IPS DF 4.7 (cell line): ENCODE data around the gene LRRTM2.
"Not testable (repeated sequence)": the region's sequence is repeated elsewhere in the genome, so short reads cannot be mapped to it uniquely, and the experiment has no call there.

Source experiments
- DNase-seq: peaks from one replicate; pipeline ENCODE4 v3.0.0-alpha.2; 2013; ENCODE audit warnings: low spot score; ENCODE audit errors: extremely low read depth

The LRRTM2 gene, protein sequence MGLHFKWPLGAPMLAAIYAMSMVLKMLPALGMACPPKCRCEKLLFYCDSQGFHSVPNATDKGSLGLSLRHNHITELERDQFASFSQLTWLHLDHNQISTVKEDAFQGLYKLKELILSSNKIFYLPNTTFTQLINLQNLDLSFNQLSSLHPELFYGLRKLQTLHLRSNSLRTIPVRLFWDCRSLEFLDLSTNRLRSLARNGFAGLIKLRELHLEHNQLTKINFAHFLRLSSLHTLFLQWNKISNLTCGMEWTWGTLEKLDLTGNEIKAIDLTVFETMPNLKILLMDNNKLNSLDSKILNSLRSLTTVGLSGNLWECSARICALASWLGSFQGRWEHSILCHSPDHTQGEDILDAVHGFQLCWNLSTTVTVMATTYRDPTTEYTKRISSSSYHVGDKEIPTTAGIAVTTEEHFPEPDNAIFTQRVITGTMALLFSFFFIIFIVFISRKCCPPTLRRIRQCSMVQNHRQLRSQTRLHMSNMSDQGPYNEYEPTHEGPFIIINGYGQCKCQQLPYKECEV

DNA sequence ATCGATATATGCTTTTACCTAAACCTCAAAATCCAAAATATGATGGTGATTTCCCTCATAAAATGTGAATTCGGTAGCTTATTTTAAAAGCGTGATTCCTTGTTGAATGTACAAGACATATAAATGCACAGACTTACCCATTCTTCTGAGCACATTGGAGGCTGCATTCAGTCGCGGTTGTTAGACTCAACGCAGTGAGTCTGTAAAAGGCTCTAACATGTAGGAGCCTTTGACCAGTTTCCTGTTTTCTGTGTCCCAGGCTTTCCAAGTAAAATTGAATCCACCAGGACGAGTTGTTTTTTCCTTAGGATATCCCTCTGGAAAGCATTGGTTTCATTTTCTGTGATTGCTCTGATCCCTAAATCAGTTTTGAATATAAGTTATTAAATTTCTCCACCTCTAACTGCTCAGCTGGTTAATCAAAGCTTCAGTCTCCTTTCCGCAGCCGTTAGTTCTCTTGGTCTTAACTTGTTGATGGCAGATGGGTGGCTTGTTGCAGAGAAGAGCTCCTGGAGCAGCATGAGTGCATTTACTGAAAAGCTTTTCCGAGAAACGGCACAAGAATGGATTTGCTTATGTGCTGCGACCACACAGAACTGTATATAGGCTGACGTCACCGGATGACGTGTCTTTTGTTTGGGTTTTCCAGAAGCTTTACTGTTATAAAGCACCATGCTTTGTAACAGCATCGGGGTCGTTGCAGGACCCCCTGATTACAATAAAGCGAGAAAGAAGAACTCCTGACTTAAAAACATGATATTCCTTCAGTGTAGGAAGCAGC is at the start of gene LRRTM2:
Gene LRRTM2 (minus strand): TSS at position 565 of the 781 bp plus-strand sequence. CDS start 424 bp downstream, at position 141.
- DNase-seq, result no peak

DNA sequence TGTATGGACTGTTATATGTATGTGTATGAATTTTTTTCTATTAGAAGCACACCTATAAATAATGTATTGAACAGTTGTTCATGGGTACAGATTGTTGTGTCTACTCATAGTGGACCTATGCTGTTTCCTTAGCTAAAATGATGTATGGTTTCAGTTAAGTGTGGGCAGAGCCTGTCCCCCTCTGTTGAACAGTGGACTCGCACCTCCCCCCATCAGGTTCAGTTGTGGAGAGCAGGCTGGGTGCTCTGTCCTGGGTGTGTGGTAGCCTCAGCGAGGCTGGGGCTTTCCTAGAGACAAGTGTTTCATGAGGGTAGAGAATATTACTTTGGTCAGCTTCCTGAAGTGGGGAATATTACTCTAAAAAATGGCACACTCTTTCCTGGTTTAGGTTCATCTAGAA is 47.4 kb upstream of the LRRTM2 start:
- DNase-seq, result no peak

DNA sequence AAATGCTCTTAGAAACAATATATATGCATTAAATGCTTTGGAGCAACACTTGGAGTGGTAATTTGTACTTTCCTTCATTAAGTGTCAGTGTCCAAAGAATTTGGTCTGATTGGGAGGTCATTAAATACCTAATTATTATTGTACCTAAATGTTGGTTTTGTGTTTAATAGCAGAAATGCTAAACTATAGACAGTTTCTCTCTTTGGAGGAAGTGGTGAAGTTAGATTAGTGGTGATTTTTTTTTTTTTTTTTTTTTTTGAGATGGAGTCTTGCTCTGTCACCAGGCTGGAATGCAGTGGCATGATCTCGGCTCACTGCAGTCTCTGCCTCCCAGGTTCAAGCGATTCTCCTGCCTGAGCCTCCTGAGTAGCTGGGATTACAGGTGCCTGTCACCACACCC is 46.2 kb upstream of the LRRTM2 start:
- DNase-seq, result not testable (repeated sequence)

DNA sequence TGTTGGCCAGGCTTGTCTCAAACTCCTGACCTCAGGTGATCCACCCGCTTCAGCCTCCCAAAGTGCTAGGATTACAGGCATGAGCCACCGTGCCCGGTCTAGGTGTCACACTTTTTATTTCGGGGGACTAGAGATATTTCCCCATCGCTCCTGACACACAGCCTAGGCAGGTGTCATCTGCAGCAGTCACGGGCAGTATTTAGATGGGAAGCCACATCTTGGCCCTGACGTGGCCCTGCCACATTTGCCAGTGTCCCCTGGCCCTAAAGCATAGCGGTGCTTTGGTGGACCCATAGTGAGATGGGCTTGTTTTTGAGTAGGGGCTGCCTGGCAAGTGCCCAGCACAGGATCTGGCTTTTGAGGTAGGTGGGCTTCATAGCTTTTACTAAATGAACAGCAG is 45.0 kb upstream of the LRRTM2 start:
- DNase-seq, result no peak

DNA sequence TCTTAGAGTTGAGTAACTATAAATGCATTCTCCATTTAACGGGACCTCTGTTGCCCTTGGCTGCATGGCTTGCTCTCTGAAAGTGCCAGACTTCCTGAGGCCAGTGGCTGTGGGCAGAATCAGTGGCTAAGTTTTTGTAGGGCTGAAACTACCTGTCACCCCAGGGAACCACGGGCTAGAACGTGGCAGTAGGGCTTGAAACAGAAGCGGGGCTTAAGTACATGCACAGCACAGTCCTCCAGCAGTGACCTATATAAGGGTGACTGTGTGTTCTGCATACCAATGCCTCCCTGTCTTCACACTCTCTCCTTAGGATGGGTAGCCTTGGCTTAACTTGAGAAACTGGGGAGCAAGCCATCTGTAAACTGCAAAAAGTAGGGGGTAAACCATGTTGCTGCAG is 43.6 kb upstream of the LRRTM2 start:
- DNase-seq, result no peak

DNA sequence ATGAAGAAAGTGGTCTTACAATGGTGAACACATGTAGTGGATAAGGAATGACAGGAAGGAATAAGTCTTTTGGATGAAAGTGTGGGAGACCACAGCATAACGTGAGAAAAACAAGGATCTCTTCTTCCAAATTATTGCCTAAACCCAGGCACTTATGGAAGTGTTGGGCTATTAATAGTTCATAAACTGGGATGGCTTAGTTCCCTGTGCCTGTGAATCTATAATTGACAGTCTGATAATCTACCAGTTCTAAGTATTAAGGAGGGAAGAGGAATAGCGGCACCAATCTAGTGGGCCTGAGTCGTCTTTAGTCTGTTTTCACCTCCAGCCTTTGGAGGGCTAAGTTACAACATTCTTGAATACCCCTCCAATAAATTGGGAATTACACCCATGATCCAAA is 39.2 kb upstream of the LRRTM2 start:
- no peak for DNase-seq

DNA sequence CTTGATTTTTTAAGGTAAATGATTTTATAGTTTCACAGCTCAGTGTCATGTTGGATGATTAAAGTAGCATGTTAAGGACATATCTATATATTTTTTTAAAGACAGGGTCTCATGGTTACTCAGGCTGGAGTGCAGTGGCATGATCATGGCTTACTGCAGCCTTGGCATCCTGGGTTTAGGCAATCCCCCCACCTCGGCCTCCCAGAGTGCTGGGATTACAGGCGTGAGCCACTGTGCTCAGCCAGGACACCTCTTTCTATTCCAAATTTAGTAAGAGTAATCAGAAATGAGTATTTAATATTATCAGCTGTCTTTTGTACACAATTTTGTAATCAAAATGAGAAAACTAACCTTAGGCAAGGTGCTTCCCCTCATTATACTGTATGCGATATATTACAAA is 38.6 kb upstream of the LRRTM2 start:
- no peak for DNase-seq

DNA sequence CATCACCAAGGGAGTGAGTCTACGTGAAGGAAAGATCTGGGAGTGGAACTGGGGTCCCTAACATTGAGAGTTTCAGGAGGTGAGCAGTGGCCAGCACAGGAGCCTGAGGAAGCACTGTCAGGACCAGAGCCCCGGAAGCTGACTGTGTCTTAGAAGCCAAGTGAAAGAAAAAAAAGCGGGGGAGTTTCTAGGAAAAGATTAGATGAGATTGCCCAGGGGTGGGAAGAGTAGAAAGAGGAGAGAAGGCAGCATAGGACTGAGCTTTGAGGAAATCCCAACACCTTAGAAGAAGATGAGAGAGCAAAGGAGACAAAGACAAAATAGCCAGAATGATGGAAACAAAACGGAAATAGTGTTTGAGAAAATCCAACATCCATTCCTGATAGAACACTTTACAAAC is 37.0 kb upstream of the LRRTM2 start:
- DNase-seq, result no peak

DNA sequence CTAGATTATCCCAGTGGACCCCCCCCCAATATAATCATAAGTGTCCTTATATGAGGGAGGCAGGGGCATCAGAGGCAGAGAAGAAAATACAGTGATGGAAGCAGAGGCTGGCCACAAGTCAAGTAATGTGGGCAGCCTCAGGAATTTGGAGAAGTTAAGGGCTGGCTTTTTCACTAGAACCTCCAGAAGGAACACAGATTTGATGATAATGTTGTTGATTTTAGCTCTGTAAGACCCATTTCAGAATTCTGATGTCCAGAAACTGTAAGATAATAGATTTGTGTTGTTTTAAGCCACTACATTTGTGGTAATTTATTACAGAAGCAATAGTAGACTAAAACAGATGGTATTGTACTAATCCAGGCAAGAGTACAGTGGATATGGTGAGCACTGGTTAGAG is 36.3 kb upstream of the LRRTM2 start:
- no peak for DNase-seq

DNA sequence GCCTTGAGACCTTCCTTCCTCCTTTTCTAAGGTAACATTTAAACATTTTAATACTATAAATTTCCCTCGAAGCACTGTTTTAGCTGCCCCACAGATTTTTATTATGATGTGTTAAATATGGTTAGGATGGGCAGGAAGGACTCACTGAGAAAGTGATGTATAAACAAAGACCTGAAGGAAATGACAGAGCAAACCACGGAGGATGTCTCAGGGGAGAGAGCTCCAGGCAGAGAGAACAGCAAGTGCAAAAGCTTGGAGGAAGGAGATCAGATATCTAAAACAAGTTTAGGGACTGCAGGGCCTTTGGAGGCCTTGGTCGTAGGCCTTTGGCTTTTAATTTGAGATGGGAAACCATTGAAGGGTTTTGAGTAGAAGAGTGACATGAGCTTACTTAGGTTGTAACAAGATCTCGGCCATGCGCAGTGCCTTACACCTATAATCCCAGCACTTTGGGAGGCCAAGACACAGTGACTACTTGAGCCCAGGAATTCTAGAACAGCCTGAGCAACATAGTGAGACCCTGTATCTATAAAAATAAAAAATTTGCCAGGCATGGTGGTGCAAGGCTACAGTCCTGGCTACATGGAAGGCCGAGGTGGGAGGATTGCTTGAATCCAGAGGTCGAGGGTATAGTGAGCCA is 35.5 kb upstream of the LRRTM2 start:
- no peak for DNase-seq

DNA sequence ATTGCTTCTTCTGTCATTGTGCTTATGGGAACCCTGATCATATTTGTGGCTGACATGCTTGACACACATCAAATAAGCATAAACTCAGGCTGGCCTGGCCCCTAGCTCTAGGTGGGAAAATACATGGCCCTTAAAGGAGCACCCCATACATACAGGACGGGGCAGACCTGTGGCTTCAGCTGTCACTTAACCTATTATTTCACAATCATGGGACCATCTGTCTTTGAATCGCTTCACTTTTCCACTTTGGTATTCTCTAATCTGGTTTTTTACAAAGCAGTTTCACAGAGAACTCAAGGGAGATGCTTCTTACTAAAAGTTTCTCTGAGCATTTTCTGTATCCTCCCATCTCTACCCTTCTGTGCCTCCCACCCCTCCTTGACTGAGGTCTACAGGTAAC is 34.6 kb upstream of the LRRTM2 start:
- DNase-seq, result no peak

DNA sequence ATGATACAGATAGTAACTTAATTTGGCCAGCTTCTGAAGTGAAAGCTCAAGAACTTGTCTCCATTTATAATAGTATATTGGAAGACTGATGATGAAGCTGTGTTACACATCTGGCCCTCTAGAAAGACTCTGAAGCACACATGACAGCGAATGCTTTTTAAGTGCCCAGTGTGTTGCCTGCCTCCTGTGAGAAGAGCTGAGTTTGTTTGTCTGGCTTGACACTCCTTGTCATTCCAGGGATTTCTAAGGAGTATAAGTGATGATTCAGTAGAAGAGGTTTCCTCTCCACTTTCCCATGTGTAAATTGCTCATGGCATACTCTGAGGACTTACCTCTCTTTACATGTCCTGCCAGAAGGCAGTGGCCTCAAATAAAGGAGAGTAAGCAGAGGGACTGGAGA is 30.4 kb upstream of the LRRTM2 start:
- no peak for DNase-seq

DNA sequence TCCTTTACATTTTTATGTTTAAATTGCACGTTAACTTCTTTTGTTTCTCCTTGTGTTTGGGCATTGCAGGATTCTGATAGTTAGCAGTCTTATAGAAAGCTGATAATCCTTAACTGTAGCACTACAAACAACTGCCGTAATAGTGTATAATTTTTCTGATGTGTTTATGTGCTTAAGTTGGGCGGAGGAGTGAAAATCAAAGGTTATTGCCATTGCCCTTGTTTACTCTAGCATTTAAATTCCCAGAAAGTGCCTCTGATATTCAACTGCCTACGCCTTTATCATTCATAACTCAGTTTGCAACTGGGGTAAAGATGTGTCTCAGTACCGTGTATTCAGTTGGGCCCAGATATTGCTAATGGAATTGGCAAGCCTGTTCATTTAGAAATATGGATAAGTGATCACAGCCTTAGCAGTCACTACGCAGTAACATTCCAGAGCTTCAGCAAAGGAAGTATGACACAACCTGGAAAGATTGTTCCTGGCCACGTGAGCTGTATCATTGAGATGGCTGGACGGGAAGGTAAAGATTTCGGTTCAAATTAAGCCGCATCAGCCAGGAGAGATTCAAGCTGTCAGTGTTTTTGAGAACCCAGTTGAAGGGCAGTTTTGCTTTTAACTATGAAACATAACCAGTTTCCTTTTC is 28.1 kb upstream of the LRRTM2 start:
- DNase-seq, result no peak

DNA sequence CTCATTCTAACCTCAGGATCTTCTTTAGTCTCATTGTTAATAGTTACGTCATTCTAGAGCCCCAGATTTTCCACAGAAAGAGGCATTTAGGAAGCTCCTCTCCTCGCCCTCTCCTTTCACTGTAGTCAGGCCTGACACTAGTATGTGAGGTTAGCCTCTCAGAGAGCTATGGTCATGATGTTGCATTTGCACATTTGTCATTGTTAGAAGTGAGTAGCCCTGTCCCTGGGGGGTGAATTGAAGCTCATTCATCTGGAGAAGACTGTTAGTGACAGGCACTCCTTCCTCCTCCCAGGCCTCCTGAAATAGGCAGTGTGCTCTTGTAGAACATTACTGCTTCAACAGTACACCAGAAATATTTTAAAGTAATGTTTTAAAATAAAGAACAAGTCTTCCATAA is 26.6 kb upstream of the LRRTM2 start:
- no peak for DNase-seq

DNA sequence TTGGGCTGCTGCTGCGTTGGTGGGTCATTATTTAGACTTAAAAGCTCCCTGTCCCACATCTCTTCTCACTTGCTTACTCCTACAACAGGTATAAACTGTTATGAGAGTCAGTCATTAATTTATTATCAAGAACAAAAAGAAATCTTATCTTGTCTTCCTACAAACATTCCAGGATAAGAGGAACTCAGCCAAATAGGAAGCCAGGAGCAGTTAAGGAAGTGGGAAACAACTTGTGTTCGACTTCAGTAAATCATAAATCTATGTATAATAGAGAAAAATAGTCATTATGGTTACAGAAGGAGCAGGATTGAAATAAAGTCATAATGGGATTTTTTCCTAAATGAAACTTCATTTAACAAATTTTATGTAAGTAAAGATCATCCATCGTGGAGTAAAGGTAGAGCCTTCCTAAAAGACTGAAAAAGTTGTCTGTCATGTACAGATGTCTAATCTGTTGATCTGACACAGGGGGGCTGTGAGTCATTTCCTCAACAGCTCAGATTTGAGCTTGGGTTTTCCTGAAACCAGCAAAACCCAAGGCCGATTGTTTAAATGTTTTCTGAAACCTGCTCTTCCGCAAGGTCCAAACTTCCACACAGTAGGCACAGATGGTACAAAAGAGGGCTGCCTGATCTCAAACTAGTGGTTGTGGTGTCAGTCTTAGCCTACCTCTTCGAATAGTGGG is 25.3 kb upstream of the LRRTM2 start:
- no peak for DNase-seq

DNA sequence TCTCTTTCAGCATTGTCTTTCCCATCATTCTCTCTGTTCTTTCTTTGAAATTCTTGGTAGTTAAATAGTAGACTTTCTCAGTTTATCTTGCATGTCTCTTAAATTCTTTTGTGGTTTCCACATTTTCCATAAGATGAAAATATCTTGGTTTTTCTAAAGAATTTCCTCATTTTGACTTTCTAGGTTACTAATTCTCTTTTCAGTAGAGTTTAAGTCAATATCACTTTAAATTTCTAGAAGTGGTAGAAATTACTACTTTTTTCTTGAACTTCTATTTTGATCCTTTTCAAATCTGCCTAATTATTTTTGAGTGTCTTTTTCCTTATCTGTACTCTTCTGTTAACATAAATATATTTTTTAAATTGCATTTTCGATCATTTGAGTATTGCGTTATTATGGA is 23.6 kb upstream of the LRRTM2 start:
- no peak for DNase-seq

DNA sequence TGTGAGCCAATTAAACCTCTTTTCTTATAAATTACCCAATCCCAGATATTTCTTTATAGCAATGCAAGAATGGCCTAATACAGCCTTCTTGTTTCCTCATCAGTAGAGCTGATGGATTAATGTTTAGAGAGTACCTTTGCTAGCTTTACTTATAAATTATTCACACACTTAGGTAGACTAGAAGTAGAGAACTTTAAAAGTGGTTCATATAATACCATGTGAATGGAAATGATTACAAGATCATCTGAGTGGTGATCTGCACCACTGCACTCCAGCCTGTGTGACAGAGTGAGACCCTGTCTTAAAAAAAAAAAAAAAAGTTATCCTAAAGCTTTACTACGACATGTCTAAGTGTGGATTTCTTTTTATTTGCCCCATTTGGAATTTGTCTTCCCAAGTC is 23.2 kb upstream of the LRRTM2 start:
- no peak for DNase-seq

DNA sequence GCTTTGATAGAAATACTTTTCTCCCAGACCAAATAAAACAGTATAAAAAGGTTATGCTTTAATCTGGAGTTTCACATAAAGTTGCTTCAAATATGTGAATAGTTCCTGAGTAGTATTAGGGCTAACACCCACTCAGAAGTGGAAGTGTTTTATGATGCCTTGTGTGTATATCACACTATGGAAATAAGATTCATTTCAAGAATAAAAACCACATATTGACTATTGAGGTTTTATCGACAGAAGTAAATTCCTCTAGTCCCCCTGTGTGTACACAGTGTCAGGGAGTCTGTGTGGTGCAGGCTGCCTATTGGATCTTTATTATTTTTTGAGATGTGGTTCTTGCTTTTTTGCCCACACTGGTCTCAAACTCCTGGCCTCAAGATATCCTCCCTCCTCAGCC is 20.8 kb upstream of the LRRTM2 start:
- no peak for DNase-seq

DNA sequence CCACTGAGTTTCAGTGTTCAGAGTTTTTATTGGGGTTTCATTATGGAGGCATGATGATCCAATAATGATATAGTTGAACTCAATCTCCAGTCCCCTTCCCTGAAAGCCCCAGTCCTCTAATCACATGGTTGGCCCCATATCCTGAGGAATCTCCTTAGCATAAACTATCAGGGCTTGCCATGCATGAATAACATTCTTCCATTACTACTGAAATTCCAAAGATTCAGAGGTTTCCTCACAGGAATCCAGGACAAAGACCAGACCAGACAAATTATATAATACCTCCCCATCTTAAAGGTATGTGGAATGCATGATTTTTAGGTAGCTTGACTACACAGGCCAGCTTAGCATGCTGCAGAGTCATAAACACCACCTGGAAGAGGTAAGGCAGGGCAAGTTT is 15.5 kb upstream of the LRRTM2 start:
- DNase-seq, result no peak

DNA sequence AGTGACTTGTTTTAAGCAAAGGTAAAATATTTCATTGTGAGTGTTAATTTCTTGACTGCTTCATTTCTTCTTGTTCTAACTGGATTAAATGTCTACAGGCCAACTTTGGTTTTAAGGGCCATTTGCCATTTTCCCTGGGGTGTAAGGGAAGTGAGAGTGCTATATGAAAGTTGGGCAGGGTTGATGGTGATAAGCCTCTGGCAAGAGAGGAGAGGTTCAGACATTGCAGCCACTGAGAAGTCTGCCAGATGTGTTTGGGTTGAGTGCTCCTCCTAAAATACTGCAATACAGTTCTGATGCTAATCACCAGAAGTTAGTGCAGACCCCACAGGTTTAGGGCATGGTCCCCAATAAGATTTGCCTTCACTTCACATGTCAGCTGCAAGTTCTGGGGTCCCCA is 14.9 kb upstream of the LRRTM2 start:
- no peak for DNase-seq

DNA sequence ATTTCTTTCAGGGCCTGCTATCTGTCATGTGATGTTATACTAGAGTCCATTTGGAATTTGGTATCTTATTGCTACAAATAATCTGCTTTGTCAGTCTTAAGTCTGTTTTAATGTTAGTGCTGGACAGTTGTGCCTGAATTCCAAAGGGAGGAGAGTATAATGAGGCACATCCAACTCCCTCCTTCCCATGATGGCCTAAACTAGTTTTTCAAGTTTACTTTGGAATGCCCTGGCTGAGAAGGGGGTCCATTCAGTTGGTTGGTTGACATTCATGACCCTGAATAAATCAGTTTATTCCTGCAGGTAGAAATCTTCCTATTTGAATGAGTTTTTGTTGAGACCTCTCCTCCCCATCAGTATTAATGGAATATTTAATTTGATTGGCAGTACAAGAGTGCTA is 9.4 kb upstream of the LRRTM2 start:
- no peak for DNase-seq
